ENCODE data around the gene SLC24A3.

- TF ChIP-seq EZH2 (IDR thresholded peaks at IDR 0.05; ENCODE audit: insufficient read depth, poor library complexity, severe bottlenecking) (no peak), EZH2phosphoT487 (IDR thresholded peaks at IDR 0.05; ENCODE audit: insufficient read depth, low read depth) (no peak)
Observed at GRCh38 chr20:19275038-19275629, 62.7 kb downstream of the SLC24A3 start.
